ENCODE measurements around the gene LLPH.

GRCh38 chr12:66170606-66171005 lies 40.1 kb upstream of the LLPH start:
- TF ChIP-seq CTCF (IDR thresholded peaks at IDR 0.05) (no peak), EP300 (IDR thresholded peaks at IDR 0.05) (no peak), POLR2AphosphoS5 (IDR thresholded peaks at IDR 0.05) (no peak)
